B cell (primary cell): ENCODE measurements around the gene DCAF7. TPM values are rescaled to one million over a fixed set of nuclear protein-coding genes. Genes with fewer than 3 reads are reported as not detected.

ENCODE experiments used
- ATAC-seq: fragments of 200-7000 bp; cut with Tn5 transposase; one replicate; pipeline ENCODE4 v1.10.0; 2021; ENCODE audit warnings: low read depth, mild to moderate bottlenecking, moderate number of reproducible peaks, moderate library complexity
- CTCF ChIA-PET: fragments of 350-600 bp; sonication (Branson Sonifier 250); formaldehyde crosslinking; loops from one replicate; lab custom pipeline; 2021; ENCODE audit warnings: antibody characterized with exemption, inconsistent platforms; lab: Charles Lee
- POLR2A ChIA-PET: fragments of 350-600 bp; sonication (Branson Sonifier 250); formaldehyde crosslinking; loops from one replicate; lab custom pipeline; 2021; ENCODE audit warnings: antibody characterized with exemption; lab: Charles Lee
- DNase-seq: peaks from one replicate; pipeline ENCODE4 v3.0.0; 2013
- H2AFZ ChIP-seq: 2 replicates; pipeline ENCODE4 v1.6.1; 2012; ENCODE audit warnings: mild to moderate bottlenecking, low read depth, low read length; ENCODE audit not compliant: insufficient read depth, poor library complexity, severe bottlenecking
- H3K27ac ChIP-seq, 2 donors: 1 replicate in 1 of 2; 2 replicates in 1 of 2; pipeline ENCODE4 v1.5.1; 2012 to 2013; ENCODE audit warnings: low read length in 2 of 2, mild to moderate bottlenecking in 2 of 2, moderate library complexity in 1 of 2
- H3K27me3 ChIP-seq, 4 experiments: fragments of 200-600 bp in 1 of 4; sonication (generic) in 1 of 4; replicated peaks in 1 of 4; 1 replicate in 2 of 4; 2 replicates in 2 of 4; pipeline versions ENCODE4 v1.6.1 to v1.7.0; 2013 to 2016; ENCODE audit warnings: low read length in 3 of 4, mild to moderate bottlenecking in 2 of 4, mixed read lengths in 1 of 4, moderate library complexity in 1 of 4; ENCODE audit not compliant: insufficient read depth in 4 of 4, control insufficient read depth in 3 of 4; ENCODE audit errors: control extremely low read depth in 1 of 4
- H3K36me3 ChIP-seq, 2 experiments: replicated peaks in 1 of 2; 1 replicate in 1 of 2; 2 replicates in 1 of 2; pipeline versions ENCODE4 v1.6.1 to v1.7.1; 2013; ENCODE audit warnings: low read length in 1 of 2; ENCODE audit not compliant: insufficient read depth in 2 of 2, control insufficient read depth in 1 of 2; ENCODE audit errors: control extremely low read depth in 1 of 2, extremely low read depth in 1 of 2
- H3K4me1 ChIP-seq, 2 donors: fragments of 200-600 bp in 1 of 2; sonication (generic) in 1 of 2; 1 replicate in 1 of 2; 2 replicates in 1 of 2; pipeline versions ENCODE4 v1.5.1 to v1.6.1; 2013 to 2017; ENCODE audit warnings: low read length in 2 of 2; ENCODE audit not compliant: control insufficient read depth in 2 of 2, insufficient read depth in 2 of 2
- H3K4me2 ChIP-seq: replicated peaks from 2 replicates; pipeline ENCODE3; 2012; ENCODE audit warnings: mild to moderate bottlenecking, low read depth, low read length; ENCODE audit not compliant: poor library complexity, severe bottlenecking
- H3K4me3 ChIP-seq, 5 experiments: fragments of 200-600 bp in 1 of 5; sonication (generic) in 1 of 5; 1 replicate in 3 of 5; 2 replicates in 2 of 5; pipeline versions ENCODE4 v1.5.1 to v1.7.0; 2011 to 2016; ENCODE audit warnings: low read length in 4 of 5, mild to moderate bottlenecking in 4 of 5, low read depth in 2 of 5, control low read depth in 1 of 5, moderate library complexity in 1 of 5; ENCODE audit not compliant: insufficient read depth in 1 of 5; ENCODE audit errors: control extremely low read depth in 1 of 5, extremely low read depth in 1 of 5
- H3K79me2 ChIP-seq: fragments of 200-600 bp; sonication (generic); one replicate; pipeline ENCODE4 v1.6.0; 2016; ENCODE audit warnings: low read length; ENCODE audit not compliant: control insufficient read depth, insufficient read depth
- H3K9ac ChIP-seq: fragments of 200-600 bp; sonication (generic); 2 replicates; pipeline ENCODE4 v1.6.1; 2017; ENCODE audit warnings: mild to moderate bottlenecking, low read length, moderate library complexity
- H3K9me3 ChIP-seq, 3 donors: one replicate each; pipeline versions ENCODE4 v1.6.1 to v1.7.1; 2013; ENCODE audit warnings: low read length in 2 of 3; ENCODE audit not compliant: control insufficient read depth in 2 of 3, insufficient read depth in 1 of 3; ENCODE audit errors: control extremely low read depth in 1 of 3
- H4K20me1 ChIP-seq: 2 replicates; pipeline ENCODE4 v1.6.0; 2012; ENCODE audit warnings: mild to moderate bottlenecking, low read length; ENCODE audit not compliant: insufficient read depth, control insufficient read depth, poor library complexity, severe bottlenecking
- H3K27ac Mint-ChIP-seq: one replicate; pipeline ENCODE4 v1.8.0; 2021; ENCODE audit warnings: mixed read lengths
- H3K27me3 Mint-ChIP-seq: one replicate; pipeline ENCODE4 v1.8.0; 2021; ENCODE audit warnings: mixed read lengths
- H3K4me1 Mint-ChIP-seq: one replicate; pipeline ENCODE4 v1.8.0; 2021; ENCODE audit warnings: mixed read lengths
- H3K4me3 Mint-ChIP-seq: one replicate; pipeline ENCODE4 v1.8.0; 2021; ENCODE audit warnings: mixed read lengths
- H3K9me3 Mint-ChIP-seq: one replicate; pipeline ENCODE4 v1.8.0; 2022; ENCODE audit warnings: mixed read lengths; ENCODE audit not compliant: insufficient read depth
- CTCF ChIP-seq: fragments of 200-600 bp; IDR thresholded peaks from one replicate; pipeline ENCODE4 v1.8.0; 2022; ENCODE audit warnings: antibody characterized with exemption, mild to moderate bottlenecking
- EZH2 ChIP-seq: IDR thresholded peaks from 2 replicates; pipeline ENCODE4 v1.6.1; 2012; ENCODE audit warnings: borderline replicate concordance, low read depth, mild to moderate bottlenecking, moderate library complexity, low read length; ENCODE audit not compliant: insufficient read depth, poor library complexity, severe bottlenecking
- WGBS: methylation state at CpG from one replicate; pipeline ENCODE4 v1.1.5; 2013; ENCODE audit warnings: missing lambda C conversion rate; ENCODE audit not compliant: insufficient coverage; 5-methylcytosine and 5-hydroxymethylcytosine counted together
- intact Hi-C: fragments of 100-400 bp; cut with micrococcal nuclease; formaldehyde crosslinking; loops from one replicate; pipeline ENCODE4 v1.10.0; 2022
- polyA plus RNA-seq: library from polyadenylated mRNA; depleted of rRNA; stranded (reverse); fragments of >200 nt; gene quantifications from 2 replicates; pipeline ENCODE4 v1.2.3, GENCODE V29; 2012
- total RNA-seq, 2 donors: library from RNA; stranded (reverse); fragments of 120-200 nt in 1 of 2; gene quantifications; 1 replicate in 1 of 2; 2 replicates in 1 of 2; pipeline versions ENCODE4 v1.2.3 to v1.2.4, GENCODE V29; 2013 to 2022

Gene DCAF7
- total and polyA plus RNA-seq, 2 donors (not counting 1 experiment from before 2014, with no cell fraction given) = 55.1 to 84.7 TPM

GRCh38 chr17:63517825-63518534 lies 32.3 kb upstream of the DCAF7 start:
- ChIA-PET POLR2A (no interaction called here), CTCF (no interaction called here)
- TF ChIP-seq CTCF (no peak), EZH2 (no peak)
- peaks cover 31% of the 10 kb centered on the region for H3K27me3 Mint-ChIP-seq
- no peaks in the 10 kb centered on the region for H4K20me1 ChIP-seq
- no peak overlapping the region for H3K4me2 ChIP-seq
- H3K9me3 Mint-ChIP-seq = no peaks in the 10 kb centered on the region
- H3K36me3 ChIP-seq = no peaks in the 10 kb centered on the region
- no peaks in the 10 kb centered on the region for H3K27me3 ChIP-seq
- DNase-seq (no peak), ATAC-seq (no peak)
- no peak overlapping the region for H2AFZ ChIP-seq
- no peak overlapping the region for H3K4me3 Mint-ChIP-seq
- no peaks in the 10 kb centered on the region for H3K4me1 ChIP-seq
- 78% methylated on average over 7 of the region's 8 CpGs for WGBS
- peaks cover 0 to 6% (median 0%) of the 10 kb centered on the region in 3 donors for H3K9me3 ChIP-seq
- no peak overlapping the region for H3K4me3 ChIP-seq
- intact Hi-C loops = no loop called here
- H3K27ac Mint-ChIP-seq = no peak overlapping the region
- no peak overlapping the region for H3K9ac ChIP-seq
- no peaks in the 10 kb centered on the region for H3K79me2 ChIP-seq
- H3K27ac ChIP-seq = no peak overlapping the region
- no peaks in the 10 kb centered on the region for H3K4me1 Mint-ChIP-seq

- Histone ChIP-seq H3K27me3 (peaks cover 0 to 11% (median 8%) of the 10 kb centered on the region in 4 experiments), H3K9me3 (peaks cover 0 to 16% (median 0%) of the 10 kb centered on the region in 3 donors), H2AFZ (no peak overlapping the region), H3K4me2 (no peak overlapping the region), H3K27ac (no peak overlapping the region), H3K4me3 (no peak overlapping the region), H4K20me1 (no peaks in the 10 kb centered on the region), H3K36me3 (no peaks in the 10 kb centered on the region), H3K9ac (no peak overlapping the region), H3K79me2 (no peaks in the 10 kb centered on the region), H3K4me1 (peaks cover 3 to 4% of the 10 kb centered on the region in 2 donors)
- H3K27me3 Mint-ChIP-seq = peaks cover 40% of the 10 kb centered on the region
- intact Hi-C loops = no loop called here
- no peak overlapping the region for H3K4me3 Mint-ChIP-seq
- ChIA-PET CTCF (no interaction called here), POLR2A (no interaction called here)
- ATAC-seq = no peak
- H3K4me1 Mint-ChIP-seq = peaks cover 5% of the 10 kb centered on the region
- no peaks in the 10 kb centered on the region for H3K9me3 Mint-ChIP-seq
- no peak for DNase-seq
- TF ChIP-seq CTCF = no peak
- no peak for TF ChIP-seq EZH2
- no peak overlapping the region for H3K27ac Mint-ChIP-seq
- 75% methylated on average over 1 of the region's 1 CpG for WGBS
Measured at GRCh38 chr17:63519116-63519881, 31.0 kb upstream of the DCAF7 start.
